GM12878 (cell line): ENCODE measurements around the gene NAALADL2. TPM values are rescaled to one million over a fixed set of nuclear protein-coding genes. Genes with fewer than 3 reads are reported as not detected.

ENCODE experiments used
- ATAC-seq: fragments of 200-7000 bp; cut with Tn5 transposase; 3 replicates; pipeline ENCODE4 v1.9.1; 2020; ENCODE audit warnings: mild to moderate bottlenecking, moderate library complexity
- BruUV-seq: library from RNA; stranded (reverse); fragments of 400-500 nt; replicated peaks from 2 replicates; lab custom pipeline; 2021; lab: Mats Ljungman, UMichigan
- CTCF ChIA-PET: fragments of 300-600 bp; sonication (Branson Sonifier 250); formaldehyde crosslinking; extraction: SDS; loops from one replicate; lab custom pipeline; 2021; ENCODE audit warnings: inconsistent platforms; lab: Yijun Ruan, JAX
- POLR2A ChIA-PET: fragments of 350-600 bp; formaldehyde crosslinking; extraction: SDS; loops from one replicate; lab custom pipeline; 2021; ENCODE audit warnings: inconsistent platforms; lab: Charles Lee
- RAD21 ChIA-PET: fragments of 300-600 bp; sonication (Branson Sonifier 250); formaldehyde crosslinking; loops from one replicate; lab custom pipeline; 2023; ENCODE audit warnings: antibody characterized with exemption; ENCODE audit not compliant: unreplicated experiment; lab: Charles Lee
- SMC1A ChIA-PET: fragments of 300-600 bp; sonication (Branson Sonifier 250); formaldehyde crosslinking; loops from one replicate; lab custom pipeline; 2023; ENCODE audit not compliant: unreplicated experiment, uncharacterized antibody; lab: Charles Lee
- DNase-seq: peaks from one replicate; pipeline ENCODE4 v3.0.0-alpha.2; 2011; ENCODE audit warnings: low read depth, low spot score
- FAIRE-seq: peaks from 3 replicates; lab custom pipeline; 2011; peaks lifted over from hg19 to GRCh38; lab: Jason Lieb, UNC
- H2AFZ ChIP-seq: 2 replicates; pipeline ENCODE4 v1.6.0; 2011; ENCODE audit warnings: low read depth, low read length, control low read depth; ENCODE audit not compliant: control insufficient read depth
- H3K27ac ChIP-seq: 2 replicates; pipeline ENCODE4 v1.5.1; 2011; ENCODE audit warnings: control low read depth; ENCODE audit not compliant: control insufficient read depth, insufficient read depth
- H3K27me3 ChIP-seq, 2 experiments: replicated peaks in 1 of 2; 2 replicates each; pipeline versions ENCODE4 v1.6.0 to v1.6.1; 2011; ENCODE audit warnings: low read length in 1 of 2; ENCODE audit not compliant: control insufficient read depth in 2 of 2, insufficient read depth in 2 of 2
- H3K36me3 ChIP-seq, 2 experiments: 2 replicates each; pipeline ENCODE4 v1.5.1; 2011; ENCODE audit warnings: low read length in 1 of 2; ENCODE audit not compliant: control insufficient read depth in 2 of 2, insufficient read depth in 2 of 2
- H3K4me1 ChIP-seq: 2 replicates; pipeline ENCODE4 v1.6.1; 2011; ENCODE audit warnings: mild to moderate bottlenecking, low read length, moderate library complexity, mixed read lengths; ENCODE audit not compliant: control insufficient read depth, insufficient read depth
- H3K4me2 ChIP-seq: 2 replicates; pipeline ENCODE4 v1.6.0; 2011; ENCODE audit warnings: control low read depth; ENCODE audit not compliant: control insufficient read depth, insufficient read depth
- H3K4me3 ChIP-seq: fragments of 200-600 bp; sonication (generic); 2 replicates; pipeline ENCODE4 v1.5.1; 2016
- H3K79me2 ChIP-seq: 2 replicates; pipeline ENCODE4 v1.6.0; 2011; ENCODE audit warnings: low read length; ENCODE audit not compliant: control insufficient read depth, insufficient read depth
- H3K9ac ChIP-seq: 2 replicates; pipeline ENCODE4 v1.8.0; 2011; ENCODE audit warnings: low read length, control low read depth, mixed read lengths; ENCODE audit not compliant: control insufficient read depth, insufficient read depth
- H3K9me3 ChIP-seq: replicated peaks from 3 replicates; pipeline ENCODE4 v1.5.1; 2011; ENCODE audit warnings: mild to moderate bottlenecking, low read length; ENCODE audit not compliant: control insufficient read depth, insufficient read depth
- H4K20me1 ChIP-seq: 2 replicates; pipeline ENCODE4 v1.6.0; 2011; ENCODE audit not compliant: control insufficient read depth, insufficient read depth
- BCLAF1 ChIP-seq: fragments of 450-650 bp; IDR thresholded peaks from 2 replicates; pipeline ENCODE4 v1.6.1; 2017; ENCODE audit warnings: antibody characterized with exemption, mild to moderate bottlenecking, moderate library complexity
- CBX5 ChIP-seq: sonication (generic); IDR thresholded peaks from 2 replicates; pipeline ENCODE4 v1.6.1; 2016; ENCODE audit warnings: low read depth, moderate library complexity, mild to moderate bottlenecking, inconsistent platforms
- CEBPB ChIP-seq, 2 experiments: fragments of 150-350 bp in 1 of 2; IDR thresholded peaks; 2 replicates each; pipeline ENCODE4 v1.6.1; 2012 to 2014; ENCODE audit warnings: low read depth in 2 of 2, low read length in 2 of 2, borderline replicate concordance in 1 of 2, inconsistent platforms in 1 of 2
- E2F8 ChIP-seq: fragments of 450-650 bp; IDR thresholded peaks from 2 replicates; pipeline ENCODE4 v1.6.1; 2018; ENCODE audit warnings: mild to moderate bottlenecking, low read depth, moderate library complexity; ENCODE audit not compliant: partially characterized antibody
- FOXK2 ChIP-seq: fragments of 450-650 bp; IDR thresholded peaks from 2 replicates; pipeline ENCODE4 v1.6.1; 2017; ENCODE audit warnings: mild to moderate bottlenecking, moderate library complexity
- GABPA ChIP-seq: IDR thresholded peaks from 2 replicates; pipeline ENCODE4 v1.6.1; 2014; ENCODE audit warnings: antibody characterized with exemption, low read depth, mild to moderate bottlenecking, inconsistent platforms
- GATAD2B ChIP-seq: fragments of 450-650 bp; conservative IDR thresholded peaks from 2 replicates; pipeline ENCODE4 v1.6.1; 2017; ENCODE audit warnings: low read depth, mild to moderate bottlenecking, moderate library complexity
- LARP7 ChIP-seq: fragments of 450-650 bp; IDR thresholded peaks from 2 replicates; pipeline ENCODE4 v1.6.1; 2017; ENCODE audit warnings: mild to moderate bottlenecking
- MYB ChIP-seq: fragments of 150-350 bp; IDR thresholded peaks from 2 replicates; pipeline ENCODE4 v1.6.1; 2014; ENCODE audit warnings: mild to moderate bottlenecking, low read depth, low read length, borderline replicate concordance
- NR2F1 ChIP-seq: fragments of 450-650 bp; conservative IDR thresholded peaks from 2 replicates; pipeline ENCODE4 v1.6.1; 2017; ENCODE audit warnings: mild to moderate bottlenecking
- RELA ChIP-seq: fragments of 450-650 bp; IDR thresholded peaks from 2 replicates; pipeline ENCODE4 v1.8.0; 2014; ENCODE audit warnings: borderline replicate concordance; ENCODE audit not compliant: partially characterized antibody
- RELB ChIP-seq: fragments of 450-650 bp; IDR thresholded peaks from 2 replicates; pipeline ENCODE4 v1.6.1; 2017; ENCODE audit warnings: low read depth, mild to moderate bottlenecking, moderate library complexity
- SMARCA5 ChIP-seq: fragments of 450-650 bp; IDR thresholded peaks from 2 replicates; pipeline ENCODE4 v1.6.1; 2017; ENCODE audit warnings: mild to moderate bottlenecking
- SMC3 ChIP-seq: IDR thresholded peaks from 2 replicates; pipeline ENCODE4 v1.6.1; 2011; ENCODE audit warnings: low read length, improper control_type of control experiment, borderline replicate concordance
- WRNIP1 ChIP-seq: IDR thresholded peaks from 2 replicates; pipeline ENCODE4 v1.6.1; 2011; ENCODE audit warnings: low read depth, low read length, improper control_type of control experiment, borderline replicate concordance
- WGBS: methylation state at CpG from one replicate; pipeline ENCODE4 v1.1.6; 2016; ENCODE audit warnings: low lambda C conversion rate; ENCODE audit not compliant: insufficient replicate concordance, insufficient coverage; ENCODE audit errors: missing lambda C conversion rate; 5-methylcytosine and 5-hydroxymethylcytosine counted together
- in situ Hi-C: fragments of 300-500 bp; cut with MboI; formaldehyde crosslinking; loops from 9 replicates; pipeline ENCODE4 v1.14.3; 2018; ENCODE audit warnings: mixed read lengths
- intact Hi-C: fragments of 100-400 bp; cut with micrococcal nuclease; formaldehyde crosslinking; loops from one replicate; pipeline ENCODE4 v1.14.2; 2022; ENCODE audit not compliant: unreplicated experiment
- polyA plus RNA-seq, 11 experiments: library from polyadenylated mRNA; depleted of rRNA in 4 of 11; unstranded in 6 of 11; stranded (reverse) in 5 of 11; fragments of >200 nt; fragmentation: Nextera tagmentation in 4 of 11; fragmentation: Illumina TruSeq in 1 of 11; extraction: Ambion mirVana in 4 of 11; extraction: Trizol in 1 of 11; gene quantifications; 1 replicate in 1 of 11; 2 replicates in 10 of 11; pipeline versions ENCODE4 v1.2.1 to v1.2.3, GENCODE V29; 2011 to 2016; ENCODE audit warnings: inconsistent platforms in 2 of 11, missing spikeins in 2 of 11, low read depth in 1 of 11
- total RNA-seq, 4 experiments: library from RNA; depleted of rRNA in 3 of 4; stranded (reverse); fragments of >200 nt in 3 of 4; fragmentation: Illumina TruSeq in 1 of 4; extraction: Trizol in 1 of 4; gene quantifications; 2 replicates each; pipeline versions ENCODE4 v1.2.1 to v1.2.3, GENCODE V29; 2013 to 2021

Gene NAALADL2
- total and polyA plus RNA-seq, 10 of the 15 experiments (the other 5 are each of a cell fraction or from before 2014, with no cell fraction given), result 0.06 to 10.8 (median 0.46) TPM

GRCh38 chr3:175432376-175433025 lies 573.4 kb downstream of the NAALADL2 start:
- ChIA-PET SMC1A (interaction anchor here (0.8 to 2.9 kb wide), 13 partner anchors 14 to 998 kb away, joined by 3 to 17 read pairs (median 4); no protein-coding TSS in a partner anchor), CTCF (interaction anchor here (0.6 to 2.0 kb wide), 5 partner anchors 23 to 63 kb away, joined by 3 to 8 read pairs (median 4); no protein-coding TSS in a partner anchor), RAD21 (interaction anchor here (0.7 to 2.5 kb wide), 8 partner anchors 10 to 86 kb away, joined by 3 to 10 read pairs (median 5); no protein-coding TSS in a partner anchor), POLR2A (no interaction called here)
- no peak for FAIRE-seq
- Histone ChIP-seq H4K20me1 (no peaks in the 10 kb centered on the region), H2AFZ (no peak overlapping the region), H3K9ac (no peak overlapping the region), H3K4me1 (no peaks in the 10 kb centered on the region), H3K36me3 (no peaks in the 10 kb centered on the region), H3K4me3 (no peak overlapping the region), H3K79me2 (no peaks in the 10 kb centered on the region), H3K27ac (no peak overlapping the region), H3K27me3 (no peaks in the 10 kb centered on the region), H3K4me2 (no peak overlapping the region), H3K9me3 (no peaks in the 10 kb centered on the region)
- WGBS, result 9% methylated on average over 4 of the region's 4 CpGs
- no peak for TF ChIP-seq GABPA
- no peak for TF ChIP-seq CBX5
- no peak for TF ChIP-seq LARP7
- no peak for TF ChIP-seq CEBPB (IDR thresholded peaks at IDR 0.05; ENCODE audit: borderline replicate concordance in 1 of 2, low read depth in 2 of 2, low read length in 2 of 2)
- no peak for TF ChIP-seq RELA
- TF ChIP-seq SMC3, result no peak
- no peak for TF ChIP-seq WRNIP1
- TF ChIP-seq NR2F1, result no peak
- TF ChIP-seq RELB, result no peak
- TF ChIP-seq MYB, result no peak
- no peak for TF ChIP-seq FOXK2
- no peak for TF ChIP-seq GATAD2B
- TF ChIP-seq E2F8, result no peak
- TF ChIP-seq BCLAF1, result no peak
- TF ChIP-seq SMARCA5, result no peak
- no peak for ATAC-seq
- no peak for DNase-seq
- BruUV-seq, result no TSS peak
- in situ Hi-C loops (no loop called here), intact Hi-C loops (no loop called here)
